Activated CD8-positive, alpha-beta memory T cell treated with anti-CD3 and anti-CD28 coated beads for 48 hours (primary cell): ENCODE measurements around the gene RTP1.
"Not testable (repeated sequence)": the region's sequence is repeated elsewhere in the genome, so short reads cannot be mapped to it uniquely, and the experiment has no call there.

Experiments
- DNase-seq, 3 experiments: peaks; one replicate each; pipeline ENCODE4 v3.0.0-alpha.2; 2020; ENCODE audit warnings: low read depth in 2 of 3, low spot score in 2 of 3

Gene RTP1

DNA sequence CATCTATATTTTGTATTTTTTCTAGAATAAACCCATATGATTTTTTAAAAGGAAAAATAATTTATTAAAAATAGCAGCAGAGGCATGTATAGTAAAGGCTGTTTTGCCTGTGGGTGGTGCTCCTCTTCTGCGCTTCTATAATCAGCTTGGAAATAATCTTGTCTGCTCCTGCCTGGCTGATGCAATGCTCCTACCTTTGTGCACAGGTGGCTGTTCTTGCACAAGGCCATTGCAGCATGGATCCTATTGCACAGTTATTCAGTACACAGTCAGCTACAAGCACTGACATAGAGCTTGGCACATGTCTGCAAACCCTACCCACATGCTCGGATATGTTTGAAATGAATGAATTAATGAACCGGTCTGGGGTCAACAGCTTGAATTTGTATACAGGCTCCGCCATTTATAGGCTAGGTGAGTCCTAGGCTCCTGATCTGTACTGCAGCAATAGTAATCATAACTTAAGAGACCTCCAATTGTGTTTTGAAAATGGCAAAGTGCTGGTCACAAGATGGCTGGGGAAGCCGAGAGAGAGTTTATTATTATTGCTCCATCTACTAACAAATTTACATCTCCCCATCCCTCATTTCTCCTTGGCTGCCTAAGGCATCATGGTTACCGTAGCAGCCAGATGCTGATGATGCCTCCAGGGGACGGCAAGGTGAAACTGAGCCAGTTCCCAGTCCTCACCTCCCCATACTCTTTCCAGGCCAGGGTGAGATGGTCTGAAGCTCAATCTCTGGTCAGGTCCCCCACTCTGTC, 532 bp upstream of the RTP1 start:
- no peak for DNase-seq

DNA sequence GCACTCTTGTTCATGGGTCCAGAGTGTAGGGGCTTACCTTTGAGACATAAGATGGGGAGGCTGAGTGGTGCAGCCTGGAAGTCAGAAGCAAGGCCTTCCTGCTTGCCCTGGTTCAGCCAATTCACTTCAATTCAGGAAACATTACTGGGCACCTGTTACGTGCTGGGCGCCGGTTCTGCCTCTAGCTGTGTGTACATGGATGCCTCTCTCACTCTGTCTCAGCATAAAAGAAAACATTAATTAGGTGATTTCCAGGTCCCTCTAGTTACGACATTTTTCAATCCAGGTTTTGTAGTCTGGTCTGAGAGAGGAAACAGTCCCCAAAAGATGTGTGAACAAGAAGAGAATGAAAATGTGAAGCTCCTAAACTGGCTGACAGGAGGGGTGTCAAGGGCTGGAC, 1.2 kb downstream of the RTP1 start:
- DNase-seq, result no peak

DNA sequence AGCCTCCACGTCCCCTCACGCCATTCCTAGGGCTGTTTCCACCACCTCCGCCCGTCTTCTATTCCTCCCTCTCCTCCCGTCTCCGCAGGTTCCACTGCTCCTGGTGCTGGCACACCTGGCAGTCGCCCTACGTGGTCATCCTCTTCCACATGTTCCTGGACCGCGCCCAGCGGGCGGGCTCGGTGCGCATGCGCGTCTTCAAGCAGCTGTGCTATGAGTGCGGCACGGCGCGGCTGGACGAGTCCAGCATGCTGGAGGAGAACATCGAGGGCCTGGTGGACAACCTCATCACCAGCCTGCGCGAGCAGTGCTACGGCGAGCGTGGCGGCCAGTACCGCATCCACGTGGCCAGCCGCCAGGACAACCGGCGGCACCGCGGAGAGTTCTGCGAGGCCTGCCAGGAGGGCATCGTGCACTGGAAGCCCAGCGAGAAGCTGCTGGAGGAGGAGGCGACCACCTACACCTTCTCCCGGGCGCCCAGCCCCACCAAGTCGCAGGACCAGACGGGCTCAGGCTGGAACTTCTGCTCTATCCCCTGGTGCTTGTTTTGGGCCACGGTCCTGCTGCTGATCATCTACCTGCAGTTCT, 2.3 kb downstream of the RTP1 start:
- not testable (repeated sequence) for DNase-seq

DNA sequence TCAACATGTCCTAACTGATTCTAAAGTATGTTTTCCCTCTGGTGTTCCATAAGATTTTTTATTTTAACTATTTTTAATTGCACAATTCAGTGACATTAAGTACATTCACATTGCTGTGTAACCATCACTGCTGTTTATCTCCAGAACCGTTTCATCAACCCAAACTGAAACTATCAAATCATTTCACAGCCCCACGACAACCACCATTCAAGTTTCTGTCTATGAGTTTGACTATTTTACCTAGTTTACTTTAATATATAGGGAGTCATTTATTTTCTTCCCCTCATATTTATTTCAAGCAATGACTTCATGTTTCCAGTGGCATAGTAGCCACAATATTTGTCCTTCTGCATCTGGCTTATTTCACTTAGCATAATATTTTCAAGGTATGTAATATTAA, 8.4 kb downstream of the RTP1 start:
- no peak for DNase-seq

DNA sequence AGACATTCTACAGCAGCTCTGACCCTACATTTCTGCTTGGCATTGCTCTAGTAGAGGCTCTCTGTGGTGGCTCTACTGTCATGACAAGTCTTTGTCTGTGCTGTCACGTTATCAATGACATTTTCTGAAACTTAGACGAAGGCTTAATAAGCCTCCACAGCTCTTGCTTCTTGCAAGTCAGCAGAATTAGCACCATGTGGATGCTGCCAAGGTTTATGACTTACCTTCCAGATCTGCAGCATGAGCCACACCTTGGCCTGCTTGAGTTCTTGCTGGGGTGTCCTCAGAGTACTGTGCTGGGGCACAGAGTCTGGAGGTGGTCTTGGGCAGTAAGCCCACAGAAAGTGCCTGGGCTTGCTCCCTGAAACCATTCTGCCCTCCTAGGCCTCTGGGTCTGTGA, 9.8 kb downstream of the RTP1 start:
- DNase-seq, result no peak

DNA sequence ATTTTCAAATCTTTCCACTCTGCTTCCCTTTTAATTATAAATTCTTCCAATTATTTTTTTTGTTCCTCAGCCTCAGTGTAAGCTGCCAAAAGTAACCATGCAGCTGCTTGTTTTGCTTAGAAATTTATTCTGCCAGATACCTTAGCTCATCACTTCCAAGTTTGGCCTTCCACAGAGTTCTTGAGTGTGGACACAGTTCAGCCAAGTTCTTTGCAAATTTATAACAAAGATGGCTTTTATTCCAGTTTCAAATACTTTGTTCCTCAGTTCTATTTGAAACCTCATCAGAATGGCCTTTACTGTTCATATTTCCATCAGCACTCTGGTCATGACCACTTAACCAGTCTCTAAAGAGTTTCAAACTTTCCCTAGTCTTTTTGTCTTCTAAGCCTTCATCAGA, 10.3 kb downstream of the RTP1 start:
- DNase-seq, result no peak

DNA sequence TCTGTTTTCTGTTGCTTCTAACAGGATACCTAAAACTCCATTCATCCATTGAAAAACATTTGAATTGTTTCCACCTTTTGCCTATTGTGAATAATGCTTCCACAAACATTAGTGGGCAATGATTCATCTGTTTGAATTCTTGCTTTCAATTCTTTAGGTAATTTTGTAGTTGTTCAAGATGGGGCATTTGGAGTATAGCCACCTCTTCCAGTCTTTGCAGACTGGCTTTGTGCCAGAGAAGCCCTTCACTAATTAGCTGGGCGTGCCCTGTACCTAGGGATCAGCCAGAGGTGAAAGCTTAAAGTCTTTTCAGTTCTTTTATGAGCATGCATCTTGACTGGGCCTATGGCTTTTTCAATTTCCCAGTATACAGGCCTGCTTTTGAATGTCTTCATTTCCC, 10.9 kb downstream of the RTP1 start:
- no peak for DNase-seq

DNA sequence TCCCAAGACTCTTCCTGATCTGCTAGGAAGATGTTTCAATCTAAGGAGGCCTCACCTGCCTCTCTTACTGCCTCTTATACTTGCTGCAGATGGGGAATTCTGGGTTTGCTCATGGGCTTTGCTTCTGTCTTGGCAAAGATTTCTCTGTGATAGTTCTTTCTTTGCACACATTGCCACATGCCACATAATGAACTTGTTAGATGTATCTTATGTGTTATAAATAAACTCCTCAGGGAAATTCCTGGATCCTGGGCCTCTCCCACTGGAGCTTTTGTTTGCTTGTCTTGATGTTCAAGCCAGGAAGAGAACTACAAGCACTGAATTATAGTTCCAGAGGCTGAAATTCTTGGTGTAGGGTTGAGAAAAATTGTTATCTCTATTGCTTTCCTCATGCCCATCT, 12.2 kb downstream of the RTP1 start:
- DNase-seq, result no peak

DNA sequence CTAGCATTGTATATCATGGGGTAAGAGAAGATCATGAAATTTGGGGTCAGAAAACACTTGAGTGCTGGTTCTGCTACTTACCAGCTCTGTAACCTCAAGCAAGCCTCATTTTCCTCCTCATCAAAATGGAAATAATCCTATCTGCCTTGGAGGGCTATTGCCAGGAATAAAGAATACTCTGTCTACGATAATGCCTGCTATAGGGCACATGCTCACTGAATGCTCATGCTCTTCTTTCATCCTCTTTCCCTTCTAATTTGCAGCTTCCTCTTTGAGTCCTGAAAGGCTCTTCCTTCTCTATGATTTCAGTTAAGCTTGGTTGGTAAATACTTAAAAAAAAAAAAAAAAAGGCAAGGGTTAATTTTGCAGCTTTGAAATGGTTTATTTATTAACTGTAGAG, 12.8 kb downstream of the RTP1 start:
- no peak for DNase-seq

DNA sequence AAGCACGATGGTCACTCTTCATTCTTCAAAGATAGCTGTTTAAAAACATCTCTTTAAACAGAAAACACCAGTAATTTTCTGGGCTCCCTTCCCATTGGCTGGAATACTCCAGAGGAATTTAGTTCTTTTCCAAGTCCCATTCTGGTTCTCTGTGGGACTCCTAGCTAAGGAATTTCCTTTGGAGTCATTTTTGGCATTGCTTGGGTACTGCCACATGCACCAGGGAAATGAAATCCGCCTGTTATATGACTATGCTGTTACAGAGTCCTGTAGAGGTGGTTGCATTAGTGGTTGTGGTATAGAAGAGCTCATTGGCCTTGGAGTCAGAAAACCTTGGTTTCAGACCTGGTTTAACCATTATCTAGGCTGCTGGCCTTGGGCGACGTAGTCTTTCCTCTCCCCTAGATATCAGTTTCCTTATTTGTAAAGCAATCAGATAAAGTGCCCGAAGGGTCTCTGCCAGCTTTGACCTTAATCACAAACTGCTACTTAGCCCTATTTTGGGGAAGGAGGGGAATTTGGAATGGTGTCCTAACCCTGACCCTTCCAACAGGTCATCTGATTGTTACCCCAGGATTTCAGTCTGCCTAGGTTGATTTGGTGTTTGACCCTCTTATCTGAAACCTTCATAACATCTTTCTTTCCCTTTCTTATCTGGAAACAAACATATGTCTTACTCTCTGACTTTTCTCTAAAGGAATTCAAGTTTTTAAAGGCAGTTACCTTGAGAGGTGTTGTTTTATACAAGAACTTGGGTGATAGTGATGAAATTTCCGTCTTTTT, 13.4 kb downstream of the RTP1 start:
- no peak for DNase-seq

DNA sequence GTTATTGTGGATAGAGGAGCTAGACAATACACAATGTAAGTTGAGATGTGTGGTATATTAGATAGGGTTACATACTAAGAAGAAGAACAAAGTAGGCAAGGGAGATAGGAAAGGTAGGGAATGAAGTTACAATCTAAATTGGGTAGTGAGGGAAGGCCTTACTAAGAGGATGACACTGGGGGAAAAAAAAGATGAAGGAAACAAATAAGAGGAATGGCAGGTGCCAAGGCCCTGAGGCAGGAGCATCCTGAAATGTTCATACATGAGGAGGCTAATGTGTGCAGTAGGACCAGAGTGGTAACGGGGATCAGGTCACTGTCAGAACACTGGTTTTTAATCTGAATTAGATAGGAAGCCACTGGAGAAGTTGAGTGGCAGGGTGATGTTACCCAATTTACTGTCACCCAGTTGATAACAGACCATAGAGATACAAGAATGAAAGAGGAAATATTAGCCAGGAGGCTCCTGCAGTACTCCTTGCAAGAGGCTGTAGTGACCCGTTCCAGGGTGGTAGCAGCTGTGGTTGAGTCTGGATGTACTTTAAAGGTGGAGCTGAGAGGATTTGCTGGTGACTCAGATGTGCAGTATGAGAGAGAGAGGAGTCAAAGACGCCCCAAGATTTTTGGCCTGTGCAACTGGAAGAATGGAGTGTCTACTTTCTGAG, 14.4 kb downstream of the RTP1 start:
- no peak for DNase-seq

DNA sequence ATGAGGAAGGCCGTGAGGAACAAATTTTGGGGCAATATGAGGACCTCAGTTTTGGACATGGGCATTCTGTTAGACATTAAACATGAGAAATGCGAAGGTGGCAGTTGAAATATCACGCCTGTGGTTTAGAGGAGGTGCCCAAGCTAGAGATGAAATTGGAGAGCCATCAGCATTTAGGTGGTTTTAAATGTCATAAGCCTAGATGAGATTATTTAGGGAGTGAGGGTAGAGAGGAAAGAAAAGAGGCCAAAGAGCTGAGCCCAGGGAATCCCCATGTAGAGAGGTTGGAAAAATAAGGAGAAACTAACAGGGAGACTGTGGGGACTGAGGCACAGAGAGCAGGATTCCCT, 14.9 kb downstream of the RTP1 start:
- no peak for DNase-seq

DNA sequence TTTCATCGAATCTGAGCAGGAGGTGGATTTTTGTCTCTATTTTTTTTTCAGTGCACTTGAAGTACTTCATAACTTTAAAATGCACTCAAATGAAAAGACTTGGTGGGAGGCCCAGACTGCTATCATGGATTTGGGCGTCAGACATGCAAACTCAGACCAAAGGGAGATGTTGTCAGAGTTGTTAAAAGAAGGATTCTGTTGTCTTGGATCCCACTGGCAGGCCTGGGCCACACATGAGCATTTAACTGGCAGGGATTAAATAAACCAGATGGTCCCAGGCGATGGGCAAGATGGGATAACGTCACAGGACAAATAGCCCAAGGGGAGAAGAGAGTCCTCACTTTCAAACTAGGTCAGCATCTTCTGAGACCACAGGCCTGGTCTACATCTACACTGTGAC, 15.4 kb downstream of the RTP1 start:
- no peak for DNase-seq

DNA sequence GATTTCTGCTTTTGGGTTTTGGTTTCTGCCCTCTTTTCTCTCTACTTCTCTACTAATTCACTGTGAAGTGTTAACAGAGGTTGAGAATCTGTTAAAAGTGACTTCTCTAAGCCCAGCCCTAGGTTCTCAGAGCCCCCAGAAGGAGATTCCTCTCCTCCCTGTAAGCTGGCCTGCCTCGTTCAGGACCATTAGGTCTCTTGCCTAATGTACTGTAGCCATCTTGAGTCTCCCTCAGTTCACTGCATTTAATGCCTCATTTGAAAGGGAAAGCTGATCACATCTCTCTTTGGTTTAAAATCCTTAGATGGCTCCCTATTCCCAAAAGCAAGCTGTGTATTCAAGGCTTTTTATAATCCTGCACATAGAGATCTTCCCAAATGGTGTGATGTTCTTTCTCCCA, 16.3 kb downstream of the RTP1 start:
- DNase-seq, result no peak

DNA sequence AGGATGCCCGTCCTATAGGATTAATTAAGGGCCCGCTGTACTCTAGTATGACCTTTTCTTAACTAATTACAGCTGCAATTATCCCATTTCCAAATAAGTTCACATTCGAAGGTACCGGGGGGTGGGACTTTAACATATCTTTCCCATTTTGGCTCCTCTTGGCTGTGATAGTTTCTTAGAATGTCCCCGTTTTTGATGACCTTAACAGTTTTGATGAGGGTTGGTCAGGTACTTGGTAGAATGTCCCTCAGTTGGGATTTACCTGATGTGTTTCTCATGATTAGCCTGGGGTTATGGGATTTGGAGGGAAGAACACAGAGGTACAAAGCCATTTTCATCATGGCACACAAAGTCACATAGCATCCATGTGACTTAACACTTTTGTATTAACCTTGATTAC, 18.2 kb downstream of the RTP1 start:
- DNase-seq, result no peak

DNA sequence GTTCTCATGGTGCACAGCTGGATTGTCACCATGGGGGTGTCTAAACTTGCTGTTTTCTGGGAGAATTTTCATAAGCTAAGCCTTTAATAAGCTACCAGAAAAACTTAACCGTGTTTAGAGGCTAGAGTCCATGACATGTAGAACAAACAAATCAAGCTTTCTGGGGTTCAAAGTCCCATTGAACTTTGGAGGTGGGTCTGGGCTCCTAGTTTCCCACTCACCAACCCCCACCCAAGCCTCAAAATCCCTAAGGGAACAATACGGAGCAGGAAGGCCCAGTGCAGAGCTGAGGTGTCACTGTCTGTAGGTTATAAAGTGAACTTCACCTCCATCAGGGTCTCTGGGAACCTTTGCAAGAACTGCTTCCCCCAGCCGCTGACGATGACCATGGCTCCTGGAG, 25.5 kb downstream of the RTP1 start:
- no peak for DNase-seq

DNA sequence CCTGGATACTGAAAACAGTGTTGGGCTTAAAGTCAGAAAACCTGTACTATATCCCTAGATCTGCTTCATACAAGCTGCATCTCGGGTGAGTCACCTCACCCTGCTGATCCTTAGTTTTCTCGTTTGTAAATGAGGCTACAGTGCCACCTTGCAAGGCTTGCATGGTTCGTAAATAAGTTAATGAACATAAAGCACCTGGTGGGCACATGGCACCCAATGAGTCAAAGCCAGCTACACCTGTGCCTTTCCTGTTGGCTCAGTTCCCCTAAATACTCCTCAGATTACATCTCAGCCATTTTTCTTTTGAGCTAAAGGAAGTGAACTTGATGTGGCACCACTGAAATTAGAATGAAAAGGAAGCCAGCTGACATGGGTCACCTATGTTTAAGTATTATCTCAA, 26.5 kb downstream of the RTP1 start:
- DNase-seq, result no peak

DNA sequence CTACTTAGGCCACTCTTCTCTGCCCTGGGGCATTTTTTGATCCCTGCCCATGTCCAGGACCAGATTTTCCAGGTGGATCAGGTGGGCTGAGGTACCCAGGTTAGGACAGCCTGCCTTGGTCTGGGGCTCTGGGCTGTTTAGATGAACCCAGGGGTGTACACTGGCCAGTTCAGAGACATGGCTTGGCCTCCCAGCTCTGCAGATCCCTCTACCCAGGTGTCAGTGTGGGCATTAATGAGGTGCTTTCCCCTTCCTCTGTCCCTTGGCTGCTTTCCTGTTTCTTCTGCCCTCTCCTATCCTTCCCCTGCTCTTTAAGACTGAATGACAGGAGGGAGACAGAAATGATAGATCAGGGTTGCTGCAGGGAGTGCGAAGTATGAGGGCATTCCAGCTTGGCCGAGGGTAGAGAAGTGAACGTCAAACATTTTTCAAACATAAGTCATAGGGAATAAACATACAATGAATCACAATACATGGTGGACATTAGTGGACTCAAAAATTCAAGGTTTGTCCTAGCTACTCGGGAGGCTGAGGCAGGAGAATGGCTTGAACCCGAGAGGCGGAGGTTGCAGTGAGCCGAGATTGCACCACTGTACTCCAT, 30.5 kb downstream of the RTP1 start:
- DNase-seq, result no peak

DNA sequence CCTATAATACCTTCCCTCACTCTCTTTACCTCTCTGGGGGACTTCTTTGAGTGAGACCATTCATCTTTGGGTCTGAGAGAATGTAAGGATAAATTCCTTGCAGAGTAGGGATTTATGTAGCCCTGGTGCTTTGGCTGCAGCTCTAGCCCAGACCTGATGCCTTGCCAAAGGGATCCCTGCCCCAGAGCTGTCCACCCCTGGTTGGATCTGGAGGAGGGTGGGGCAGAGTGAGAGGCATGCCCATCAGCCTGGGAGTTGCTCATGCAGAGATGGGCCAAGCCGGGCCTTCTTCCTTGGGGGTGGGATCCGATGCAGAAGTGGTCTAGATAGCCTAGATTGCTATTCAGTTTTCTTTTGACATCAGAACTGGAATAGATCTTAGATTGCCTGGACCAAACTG, 31.5 kb downstream of the RTP1 start:
- DNase-seq, result no peak

DNA sequence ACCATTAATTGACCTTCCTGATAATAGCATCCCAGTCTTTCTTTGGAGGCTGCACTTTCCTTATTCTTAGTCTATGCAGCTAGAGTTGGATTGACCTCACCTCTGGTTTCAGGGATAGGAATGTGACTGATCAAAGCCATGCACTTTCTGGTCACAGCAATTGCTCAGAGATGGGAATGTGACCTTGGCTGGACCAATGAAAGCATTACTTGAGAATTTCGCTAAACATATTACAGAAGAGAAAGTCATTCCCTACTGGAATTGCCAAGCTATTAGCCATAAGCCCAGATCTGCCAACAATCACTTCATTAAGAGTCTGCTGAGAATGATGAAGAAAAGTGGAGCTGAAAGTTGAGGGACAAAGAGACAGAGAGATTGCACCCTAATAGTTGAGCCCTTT, 32.7 kb downstream of the RTP1 start:
- no peak for DNase-seq

DNA sequence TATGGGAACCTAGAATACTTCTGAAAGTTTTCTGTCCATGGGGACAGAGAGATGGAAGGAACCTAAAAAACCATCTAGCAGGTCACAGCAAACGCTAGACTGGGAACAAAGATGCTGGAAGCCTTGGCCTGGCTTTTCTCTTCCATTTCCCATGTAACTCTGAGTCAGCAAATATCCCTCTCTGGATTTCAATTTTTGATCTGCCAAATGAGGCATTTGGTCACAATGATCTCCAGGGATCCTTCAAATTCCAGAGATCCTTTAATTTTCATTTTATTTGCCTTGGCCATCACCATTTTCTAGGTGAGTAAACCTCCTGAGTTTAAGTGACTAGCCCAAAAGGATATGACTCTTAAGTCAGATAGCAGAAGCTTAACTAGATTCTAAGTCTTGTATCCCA, 39.7 kb downstream of the RTP1 start:
- DNase-seq, result no peak

DNA sequence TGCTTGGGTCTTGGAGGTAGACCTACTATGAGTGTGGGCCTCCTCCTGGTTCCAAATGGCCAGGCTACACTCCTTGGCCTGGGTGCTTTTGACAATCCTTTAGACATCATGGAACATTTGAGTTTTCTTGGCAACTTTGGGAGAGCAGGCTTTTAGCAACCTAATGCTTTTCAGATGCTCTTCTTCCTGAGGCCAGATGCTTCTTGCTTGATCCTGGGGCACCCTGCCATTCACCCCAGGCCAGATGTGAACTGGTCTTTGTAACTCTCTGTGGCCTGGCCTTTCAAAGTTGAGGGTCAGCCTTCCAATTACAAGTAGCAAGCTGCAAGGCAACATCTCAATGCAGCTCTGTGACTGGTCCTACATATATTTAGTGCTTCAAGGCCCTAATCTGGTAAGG, 40.5 kb downstream of the RTP1 start:
- DNase-seq, result no peak
